ENCODE results near the gene GOPC. TPM values are rescaled to one million over a fixed set of nuclear protein-coding genes. Genes with fewer than 3 reads are reported as not detected.
A peak's percentile ranks its signal among the peaks of the same experiment; 100 is the strongest.

Gene GOPC
- total RNA-seq (2021; fragmentation: NEBNext Ultra II Directional; extraction: Animal tissue kit (Norgen Biotek cat#: 25700)) = 19.1 and 19.4 TPM in 2 replicates
- 4.0 and 5.3 TPM in 2 replicates for polyA plus RNA-seq (2011; rRNA removed)
- polyA plus RNA-seq (2011; cell fraction: cytosol; rRNA removed) = 9.8 TPM
- 3.9 TPM for polyA plus RNA-seq (2011; cell fraction: nucleus; rRNA removed)
- polyA plus RNA-seq (2012, experiment 1 of 2) = 7.7 to 15.4 TPM (median 9.4 TPM) in 4 replicates
- 0.79 TPM for polyA plus RNA-seq (2012, experiment 2 of 2)
- 10.3 TPM for polyA plus RNA-seq (2013, experiment 1 of 2)
- polyA plus RNA-seq (2013, experiment 2 of 2) = 9.9 TPM
- 6.4 and 8.5 TPM in 2 replicates for polyA minus RNA-seq (2011; rRNA and poly(A)+ RNA removed)
- 10.2 TPM for polyA minus RNA-seq (2011; cell fraction: cytosol; rRNA and poly(A)+ RNA removed)
- polyA minus RNA-seq (2011; cell fraction: nucleus; rRNA and poly(A)+ RNA removed) = 11.1 TPM
- long read RNA-seq, experiment 1, full-length matches to known transcripts = 3 of 24 reads
- long read RNA-seq, experiment 1, partial matches to known transcripts = 4 of 24 reads
- long read RNA-seq, experiment 1, other reads (novel, unspliced or antisense) = 17 of 24 reads
- long read RNA-seq, experiment 2, partial matches to known transcripts = 0 of 1 reads
- long read RNA-seq, experiment 2, other reads (novel, unspliced or antisense) = 1 of 1 reads

DNA sequence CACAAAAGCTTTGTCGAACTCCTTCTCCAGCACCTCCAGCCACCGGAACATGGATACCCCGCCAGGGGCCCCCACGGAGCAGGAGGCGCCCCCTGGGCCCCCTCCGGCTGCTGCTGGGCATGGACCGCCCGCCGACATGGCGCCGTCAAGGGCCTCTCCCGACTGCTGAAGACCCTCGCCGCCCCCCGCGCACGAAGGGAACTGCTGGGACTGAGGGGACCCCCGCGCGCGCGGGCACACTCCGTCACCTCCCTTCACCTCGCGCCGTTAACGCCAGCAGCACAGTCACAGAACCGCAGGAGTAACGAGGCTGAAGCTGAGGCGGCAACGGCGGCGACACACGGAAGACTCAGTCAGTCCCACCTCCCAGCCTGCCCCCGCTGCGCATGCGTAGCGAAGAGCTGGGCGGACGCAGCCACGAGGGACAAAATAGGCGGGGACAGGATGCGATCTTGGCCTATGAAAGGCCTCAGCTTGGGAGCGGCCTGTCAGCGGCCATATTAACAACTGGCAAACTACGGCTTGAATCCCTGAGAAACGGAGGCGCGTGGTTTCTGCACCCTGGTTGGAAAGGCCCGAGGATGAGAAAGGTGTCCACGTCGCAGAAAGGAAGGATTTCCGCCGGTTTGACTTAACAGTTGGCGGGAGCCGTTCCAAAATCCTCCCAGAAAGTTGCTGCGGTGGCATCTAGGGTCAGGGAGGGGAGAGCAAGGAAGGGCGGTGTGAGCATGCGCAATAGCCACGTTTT, at the start of gene GOPC:
TSS of gene GOPC (minus strand) at position 361 of the 748 bp plus-strand sequence. CDS start at position 138, 223 bp downstream.
- H4K5ac ChIP-seq (ENCODE audit: insufficient read length, low read depth, low read length) = peak within 1 kb of the TSS; percentile 82
- H2AK5ac ChIP-seq (ENCODE audit: low read depth, low read length) = no peak within 1 kb of the TSS
- peaks cover 0 to 15% (median 4%) of the 10 kb centered on the region in 4 experiments; a peak in 3 of 8 replicates for H3K36me3 ChIP-seq (ENCODE audit: control insufficient read depth in 2 of 4, insufficient read depth in 4 of 4, low read length in 3 of 4)
- peak within 1 kb of the TSS; percentile 72 to 91 (median 80) for H3K9ac ChIP-seq (replicated peaks in 1 of 4; ENCODE audit: extremely low read depth in 1 of 4, low read depth in 3 of 4, low read length in 3 of 4)
- peak within 1 kb of the TSS; percentile 62 for H3K56ac ChIP-seq (replicated peaks; ENCODE audit: insufficient read length, low read depth, low read length)
- peak within 1 kb of the TSS; percentile 71 to 82 for H3K4me2 ChIP-seq (ENCODE audit: insufficient read depth in 1 of 2, low read depth in 2 of 2, low read length in 2 of 2)
- H3K27me3 ChIP-seq (replicated peaks in 1 of 4; ENCODE audit: control insufficient read depth in 3 of 4, extremely low read depth in 1 of 4, insufficient read depth in 3 of 4, low read length in 3 of 4) = no peaks in the 10 kb centered on the region
- H3K4me3 ChIP-seq (ENCODE audit: extremely low read depth in 1 of 4, insufficient read depth in 2 of 4, low read depth in 3 of 4, low read length in 4 of 4) = peak within 1 kb of the TSS; percentile 70 to 88 (median 82)
- H3K14ac ChIP-seq (ENCODE audit: insufficient read length) = no peak within 1 kb of the TSS
- no peak within 1 kb of the TSS for H3K23ac ChIP-seq (ENCODE audit: insufficient read length)
- peak within 1 kb of the TSS; percentile 99 for H2AFZ ChIP-seq (ENCODE audit: low read length)
- FAIRE-seq (peak; percentile 71), DNase-seq (ENCODE audit: low read depth in 1 of 2, low spot score in 2 of 2) (peak; percentile 88 to 91)
- H3K79me2 ChIP-seq (ENCODE audit: control insufficient read depth in 1 of 2, insufficient read depth in 2 of 2, low read length in 2 of 2) = peaks cover 0 to 43% of the 10 kb centered on the region in 2 experiments; a peak in 2 of 4 replicates
- peak within 1 kb of the TSS; percentile 93 for H3K18ac ChIP-seq (ENCODE audit: extremely low read depth, low read length)
- H3K27ac ChIP-seq (ENCODE audit: low read depth, low read length) = peak within 1 kb of the TSS; percentile 90
- peak within 1 kb of the TSS; percentile 91; the same call in 1 of the 2 replicates for H4K8ac ChIP-seq (ENCODE audit: extremely low read depth, insufficient read depth, low read length)
- CTCF ChIA-PET (ENCODE audit: partially characterized antibody) = interaction anchor here (0.9 to 2.0 kb wide), 10 partner anchors 9 to 963 kb away, joined by 3 to 9 read pairs (median 3); no protein-coding TSS in a partner anchor
- no peak within 1 kb of the TSS for H2BK15ac ChIP-seq (ENCODE audit: low read length)
- H3K9me3 ChIP-seq (ENCODE audit: insufficient read depth in 2 of 2, low read depth in 1 of 2, low read length in 1 of 2) = peaks cover 0 to 2% of the 10 kb centered on the region in 2 experiments; a peak in 2 of 4 replicates
- POLR2A ChIA-PET (ENCODE audit: partially characterized antibody) = interaction anchor here (0.6 to 1.4 kb wide), 9 partner anchors 8 to 331 kb away, joined by 3 to 6 read pairs (median 3); partner anchors contain the start of gene DCBLD1
- H3K4me1 ChIP-seq (replicated peaks in 1 of 4; ENCODE audit: control insufficient read depth in 3 of 4, insufficient read depth in 4 of 4, low read length in 3 of 4) = no peaks in the 10 kb centered on the region
- H3K23me2 ChIP-seq (ENCODE audit: low read depth, low read length) = peaks cover 5% of the 10 kb centered on the region
- H2BK12ac ChIP-seq (ENCODE audit: low read depth, low read length) = 0 out of 2 replicates have a peak within 1 kb of the TSS, but pooled peaks have one; percentile 23
- 1% methylated on average over 55 of the region's 60 CpGs; no CpG with 5 or more reads in 1 of the 2 experiments for WGBS, 2 experiments (ENCODE audit: extremely low coverage in 1 of 2, insufficient coverage in 1 of 2, insufficient read length in 1 of 2, insufficient replicate concordance in 2 of 2, low coverage in 1 of 2, low lambda C conversion rate in 2 of 2, missing lambda C conversion rate in 1 of 2)
- peaks cover 7% of the 10 kb centered on the region for H3K79me1 ChIP-seq (ENCODE audit: low read depth, low read length)
- H4K20me1 ChIP-seq (replicated peaks in 1 of 2; ENCODE audit: control insufficient read depth in 1 of 2, insufficient read depth in 2 of 2, low read length in 2 of 2) = no peaks in the 10 kb centered on the region
- no peak within 1 kb of the TSS for H3K4ac ChIP-seq (replicated peaks; ENCODE audit: insufficient read length, low read depth, low read length)
- peak within 1 kb of the TSS; percentile 35 for H4K91ac ChIP-seq (replicated peaks; ENCODE audit: insufficient read length, low read length)
- H2BK5ac ChIP-seq (ENCODE audit: low read depth, low read length) = peak within 1 kb of the TSS; percentile 74
- no peak within 1 kb of the TSS for H2BK20ac ChIP-seq (ENCODE audit: low read length)
- H2BK120ac ChIP-seq (replicated peaks; ENCODE audit: low read depth, low read length) = no peak within 1 kb of the TSS
- peak; percentile 93 for TF ChIP-seq KDM4A (IDR thresholded peaks at IDR 0.05; ENCODE audit: low read depth, low read length, severe bottlenecking)
- peak; percentile 79 for TF ChIP-seq PHF8 (conservative IDR thresholded peaks at IDR 0.05; ENCODE audit: low read depth, low read length)
- no peak for TF ChIP-seq SIX5 (IDR thresholded peaks at IDR 0.05; ENCODE audit: low read depth, low read length)
- no peak for TF ChIP-seq TEAD4 (IDR thresholded peaks at IDR 0.05; ENCODE audit: low read depth, low read length)
- TF ChIP-seq SRF (IDR thresholded peaks at IDR 0.05; ENCODE audit: low read depth, low read length) = no peak
- no peak for TF ChIP-seq JUN (IDR thresholded peaks at IDR 0.05; ENCODE audit: low read depth, low read length)
